H9 (cell line): ENCODE data around the gene SNTG2. TPM values are rescaled to one million over a fixed set of nuclear protein-coding genes. Genes with fewer than 3 reads are reported as not detected.

Experiments
- DNase-seq: peaks from one replicate; pipeline ENCODE4 v3.0.0-alpha.2; 2017
- H2AFZ ChIP-seq: one replicate; pipeline ENCODE4 v1.6.1; 2013; ENCODE audit warnings: mild to moderate bottlenecking, low read length, control low read depth, moderate library complexity
- H2AK5ac ChIP-seq: 2 replicates; pipeline ENCODE4 v1.6.1; 2013; ENCODE audit warnings: low read length, control low read depth, mixed read lengths; ENCODE audit not compliant: insufficient read length
- H2BK120ac ChIP-seq: one replicate; pipeline ENCODE4 v1.6.1; 2013; ENCODE audit warnings: low read depth, mild to moderate bottlenecking, low read length, control low read depth, inconsistent platforms; ENCODE audit not compliant: poor library complexity, severe bottlenecking
- H2BK12ac ChIP-seq: 2 replicates; pipeline ENCODE4 v1.6.1; 2013; ENCODE audit warnings: low read length, control low read depth, mixed read lengths, low read depth; ENCODE audit not compliant: insufficient read length
- H2BK15ac ChIP-seq: 2 replicates; pipeline ENCODE4 v1.6.1; 2013; ENCODE audit warnings: low read depth, low read length, control low read depth
- H2BK20ac ChIP-seq: one replicate; pipeline ENCODE4 v1.6.1; 2013; ENCODE audit warnings: low read depth, mild to moderate bottlenecking, low read length, control low read depth, inconsistent platforms; ENCODE audit not compliant: poor library complexity, severe bottlenecking
- H2BK5ac ChIP-seq: 2 replicates; pipeline ENCODE4 v1.6.1; 2013; ENCODE audit warnings: low read length, control low read depth, mixed read lengths; ENCODE audit not compliant: insufficient read length
- H3K14ac ChIP-seq: 2 replicates; pipeline ENCODE4 v1.6.1; 2013; ENCODE audit warnings: low read length, control low read depth; ENCODE audit not compliant: insufficient read depth
- H3K18ac ChIP-seq: 2 replicates; pipeline ENCODE4 v1.6.1; 2013; ENCODE audit warnings: low read depth, mild to moderate bottlenecking, mixed read lengths, low read length, control low read depth; ENCODE audit not compliant: insufficient read length
- H3K23ac ChIP-seq: 2 replicates; pipeline ENCODE4 v1.6.1; 2013; ENCODE audit warnings: low read length, control low read depth, mixed read lengths, low read depth; ENCODE audit not compliant: insufficient read length
- H3K23me2 ChIP-seq: 2 replicates; pipeline ENCODE4 v1.6.1; 2013; ENCODE audit warnings: low read depth, mild to moderate bottlenecking, mixed read lengths, low read length, control low read depth; ENCODE audit not compliant: insufficient read length, poor library complexity, severe bottlenecking
- H3K27ac ChIP-seq: 2 replicates; pipeline ENCODE4 v1.5.1; 2013; ENCODE audit warnings: low read length, control low read depth, mixed read lengths, low read depth; ENCODE audit not compliant: insufficient read length
- H3K27me3 ChIP-seq: 2 replicates; pipeline ENCODE4 v1.6.1; 2013; ENCODE audit warnings: low read length, control low read depth, inconsistent platforms; ENCODE audit not compliant: insufficient read depth
- H3K4ac ChIP-seq: 2 replicates; pipeline ENCODE4 v1.6.1; 2013; ENCODE audit warnings: low read depth, mild to moderate bottlenecking, control low read depth, inconsistent platforms, low read length, moderate library complexity
- H3K4me1 ChIP-seq: 2 replicates; pipeline ENCODE4 v1.6.1; 2013; ENCODE audit warnings: low read length, control low read depth, inconsistent platforms; ENCODE audit not compliant: insufficient read depth
- H3K4me2 ChIP-seq: 2 replicates; pipeline ENCODE4 v1.6.1; 2013; ENCODE audit warnings: low read length, control low read depth, mixed read lengths; ENCODE audit not compliant: insufficient read length, insufficient read depth
- H3K56ac ChIP-seq: 2 replicates; pipeline ENCODE4 v1.6.1; 2013; ENCODE audit warnings: low read depth, mild to moderate bottlenecking, mixed read lengths, low read length, control low read depth; ENCODE audit not compliant: insufficient read length
- H3K79me1 ChIP-seq: 2 replicates; pipeline ENCODE4 v1.6.1; 2013; ENCODE audit warnings: low read depth, mild to moderate bottlenecking, moderate library complexity, low read length, control low read depth, inconsistent platforms; ENCODE audit not compliant: insufficient read depth, poor library complexity, severe bottlenecking
- H3K79me2 ChIP-seq: 2 replicates; pipeline ENCODE4 v1.6.1; 2013; ENCODE audit warnings: low read length, control low read depth, inconsistent platforms; ENCODE audit not compliant: insufficient read depth
- H3K9ac ChIP-seq: 2 replicates; pipeline ENCODE4 v1.6.1; 2013; ENCODE audit warnings: low read length, control low read depth, mixed read lengths; ENCODE audit not compliant: insufficient read length; ENCODE audit errors: extremely low read depth
- H3K9me3 ChIP-seq: one replicate; pipeline ENCODE4 v1.6.1; 2013; ENCODE audit warnings: low read depth, low read length, inconsistent platforms; ENCODE audit not compliant: control insufficient read depth
- H3T11ph ChIP-seq: one replicate; pipeline ENCODE4 v1.6.1; 2013; ENCODE audit warnings: mild to moderate bottlenecking, low read length, control low read depth, inconsistent platforms
- H4K20me1 ChIP-seq: one replicate; pipeline ENCODE4 v1.6.1; 2013; ENCODE audit not compliant: control insufficient read depth, insufficient read length, insufficient read depth
- H4K5ac ChIP-seq: 2 replicates; pipeline ENCODE4 v1.6.1; 2013; ENCODE audit warnings: low read depth, mild to moderate bottlenecking, mixed read lengths, low read length, control low read depth; ENCODE audit not compliant: insufficient read length
- H4K8ac ChIP-seq: replicated peaks from 2 replicates; pipeline ENCODE4 v1.6.1; 2013; ENCODE audit warnings: low read length, control low read depth, mixed read lengths, low read depth; ENCODE audit not compliant: insufficient read length
- H4K91ac ChIP-seq: 2 replicates; pipeline ENCODE4 v1.6.1; 2013; ENCODE audit warnings: low read depth, mild to moderate bottlenecking, moderate library complexity, mixed read lengths, low read length, control low read depth; ENCODE audit not compliant: insufficient read length
- H3K27ac Mint-ChIP-seq, 3 experiments: 2 replicates in 2 of 3; 3 replicates in 1 of 3; pipeline ENCODE4 v1.8.0; 2020 to 2021; ENCODE audit warnings: mixed read lengths in 3 of 3, mild to moderate bottlenecking in 1 of 3, moderate library complexity in 1 of 3
- H3K27me3 Mint-ChIP-seq: 2 replicates; pipeline ENCODE4 v1.8.0; 2021; ENCODE audit warnings: low read depth, mild to moderate bottlenecking, moderate library complexity, mixed read lengths
- H3K36me3 Mint-ChIP-seq, 3 experiments: 2 replicates in 2 of 3; 3 replicates in 1 of 3; pipeline ENCODE4 v1.8.0; 2020 to 2021; ENCODE audit warnings: low read depth in 3 of 3, mixed read lengths in 3 of 3; ENCODE audit not compliant: insufficient read depth in 1 of 3
- H3K4me1 Mint-ChIP-seq, 2 experiments: 2 replicates each; pipeline ENCODE4 v1.8.0; 2020; ENCODE audit warnings: mixed read lengths in 2 of 2
- H3K4me3 Mint-ChIP-seq, 2 experiments: 2 replicates in 1 of 2; 3 replicates in 1 of 2; pipeline ENCODE4 v1.8.0; 2020 to 2021; ENCODE audit warnings: mild to moderate bottlenecking in 2 of 2, mixed read lengths in 2 of 2, moderate library complexity in 1 of 2
- H3K9me3 Mint-ChIP-seq, 2 experiments: 2 replicates in 1 of 2; 3 replicates in 1 of 2; pipeline ENCODE4 v1.8.0; 2020; ENCODE audit warnings: mild to moderate bottlenecking in 2 of 2, mixed read lengths in 2 of 2, moderate library complexity in 1 of 2
- CTCF ChIP-seq: fragments of 200-600 bp; sonication (generic); conservative IDR thresholded peaks from 3 replicates; pipeline ENCODE4 v1.8.0; 2021; ENCODE audit warnings: antibody characterized with exemption, mild to moderate bottlenecking
- WGBS: extraction: QIAGEN DNeasy Blood & Tissue Kit; methylation state at CpG from one replicate; pipeline ENCODE4 v1.1.7; 2013; ENCODE audit warnings: missing lambda C conversion rate, low lambda C conversion rate, mixed read lengths; ENCODE audit not compliant: insufficient read length; ENCODE audit errors: extremely low coverage; 5-methylcytosine and 5-hydroxymethylcytosine counted together
- total RNA-seq: library from RNA; stranded (reverse); gene quantifications from 2 replicates; pipeline ENCODE4 v1.2.1, GENCODE V29; 2021

SNTG2 gene
- total RNA-seq, 1 experiment from 2014 or later = 13.2 TPM

GRCh38 chr2:1207962-1208510 lies 257.4 kb downstream of the SNTG2 start:
- Histone ChIP-seq H3K27me3 (no peaks in the 10 kb centered on the region), H2BK120ac (no peak overlapping the region), H2BK15ac (no peak overlapping the region), H3K23me2 (no peaks in the 10 kb centered on the region), H3K18ac (no peak overlapping the region), H2AFZ (no peak overlapping the region), H3K9me3 (no peaks in the 10 kb centered on the region), H3K4ac (no peak overlapping the region), H2BK12ac (no peak overlapping the region), H3K14ac (no peak overlapping the region), H3K79me1 (no peaks in the 10 kb centered on the region), H4K8ac (no peak overlapping the region), H3K56ac (no peak overlapping the region), H3K4me2 (no peak overlapping the region), H4K5ac (no peak overlapping the region), H3K9ac (no peak overlapping the region), H3K23ac (no peak overlapping the region), H2BK5ac (no peak overlapping the region), H3K79me2 (no peaks in the 10 kb centered on the region), H4K20me1 (no peaks in the 10 kb centered on the region), H3K4me1 (no peaks in the 10 kb centered on the region), H2BK20ac (no peak overlapping the region), H3K27ac (no peak overlapping the region), H3T11ph (no peak overlapping the region), H4K91ac (no peak overlapping the region), H2AK5ac (no peak overlapping the region)
- no peaks in the 10 kb centered on the region for H3K27me3 Mint-ChIP-seq
- TF ChIP-seq CTCF = no peak
- H3K4me1 Mint-ChIP-seq = no peaks in the 10 kb centered on the region
- DNase-seq = no peak
- H3K36me3 Mint-ChIP-seq = peaks cover 18 to 40% (median 39%) of the 10 kb centered on the region in 3 experiments
- no peak overlapping the region; a peak in 2 of 7 replicates for H3K27ac Mint-ChIP-seq
- WGBS = no CpG with 5 or more reads among the region's 20 CpGs
- H3K9me3 Mint-ChIP-seq = peaks cover 7 to 18% of the 10 kb centered on the region in 2 experiments; a peak in 4 of 5 replicates
- no peak overlapping the region for H3K4me3 Mint-ChIP-seq
